K562 (cell line): Measurements from ENCODE around the gene OSTF1. TPM values are rescaled to one million over a fixed set of nuclear protein-coding genes. Genes with fewer than 3 reads are reported as not detected.
A peak's percentile ranks its signal among the peaks of the same experiment; 100 is the strongest.

Experiments
- ATAC-seq: fragments of 200-7000 bp; cut with Tn5 transposase; 3 replicates; pipeline ENCODE4 v1.9.1; 2020; ENCODE audit warnings: moderate library complexity
- BruUV-seq: library from RNA; stranded (reverse); fragments of 400-500 nt; replicated peaks from 2 replicates; lab custom pipeline; 2021; lab: Mats Ljungman, UMichigan
- CTCF ChIA-PET: fragments of 300-600 bp; formaldehyde crosslinking; extraction: SDS; loops from one replicate; lab custom pipeline; 2021; ENCODE audit warnings: low intra/inter-chr PET ratio; lab: Yijun Ruan, JAX
- POLR2A ChIA-PET: fragments of 300-600, 350-650 bp; sonication (Branson Sonifier 250); formaldehyde crosslinking; extraction: SDS; loops from one replicate; lab custom pipeline; 2021; ENCODE audit warnings: antibody characterized with exemption, inconsistent platforms; lab: Yijun Ruan, JAX
- DNase-seq, 4 experiments: peaks; one replicate each; pipeline versions ENCODE4 v3.0.0 to v3.0.0-alpha.2; 2011 to 2018; ENCODE audit warnings: low spot score in 3 of 4, mixed read lengths in 3 of 4; ENCODE audit errors: extremely low read depth in 1 of 4
- FAIRE-seq: peaks from 2 replicates; lab custom pipeline; 2011; peaks lifted over from hg19 to GRCh38; lab: Jason Lieb, UNC
- H2AFZ ChIP-seq: 2 replicates; pipeline ENCODE4 v1.6.0; 2011; ENCODE audit warnings: low read depth, low read length, control low read depth, inconsistent platforms
- H3K27ac ChIP-seq: fragments of 200-600 bp; 3 replicates; pipeline ENCODE4 v1.8.0; 2011; ENCODE audit warnings: low read depth, mild to moderate bottlenecking, control low read depth, inconsistent platforms, low read length, moderate library complexity, mixed read lengths; ENCODE audit errors: extremely low read depth
- H3K27me3 ChIP-seq, 2 experiments: fragments of 300-600 bp in 1 of 2; 2 replicates in 1 of 2; 3 replicates in 1 of 2; pipeline versions ENCODE4 v1.6.0 to v1.8.0; 2011; ENCODE audit warnings: inconsistent platforms in 2 of 2, low read length in 2 of 2, mild to moderate bottlenecking in 1 of 2, mixed read lengths in 1 of 2, moderate library complexity in 1 of 2; ENCODE audit not compliant: control insufficient read depth in 2 of 2, insufficient read depth in 2 of 2
- H3K36me3 ChIP-seq: fragments of 300-600 bp; 3 replicates; pipeline ENCODE4 v1.8.0; 2011; ENCODE audit warnings: mild to moderate bottlenecking, low read length, inconsistent platforms; ENCODE audit not compliant: control insufficient read depth, insufficient read depth
- H3K4me1 ChIP-seq, 2 experiments: fragments of 200-600 bp in 1 of 2; replicated peaks in 1 of 2; 2 replicates in 1 of 2; 3 replicates in 1 of 2; pipeline versions ENCODE4 v1.5.1 to v1.8.0; 2011; ENCODE audit warnings: inconsistent platforms in 2 of 2, low read length in 2 of 2, mild to moderate bottlenecking in 1 of 2, mixed read lengths in 1 of 2, moderate library complexity in 1 of 2; ENCODE audit not compliant: control insufficient read depth in 2 of 2, insufficient read depth in 2 of 2
- H3K4me2 ChIP-seq: 2 replicates; pipeline ENCODE4 v1.6.1; 2011; ENCODE audit warnings: low read length, control low read depth, inconsistent platforms, mixed read lengths; ENCODE audit not compliant: insufficient read depth
- H3K4me3 ChIP-seq: fragments of 200-600 bp; sonication (generic), shearing (Covaris generic); 2 replicates; pipeline ENCODE4 v1.5.1; 2016; ENCODE audit warnings: control low read depth, inconsistent platforms
- H3K79me2 ChIP-seq: fragments of 200-600 bp; 3 replicates; pipeline ENCODE4 v1.8.0; 2011; ENCODE audit warnings: low read length, inconsistent platforms; ENCODE audit not compliant: control insufficient read depth, insufficient read depth
- H3K9ac ChIP-seq, 2 experiments: 2 replicates each; pipeline versions ENCODE4 v1.6.0 to v1.6.1; 2011; ENCODE audit warnings: low read depth in 2 of 2, low read length in 2 of 2, control low read depth in 1 of 2, inconsistent platforms in 1 of 2, mild to moderate bottlenecking in 1 of 2, mixed read lengths in 1 of 2; ENCODE audit not compliant: insufficient read depth in 1 of 2
- H3K9me1 ChIP-seq: one replicate; pipeline ENCODE4 v1.6.0; 2011; ENCODE audit warnings: inconsistent platforms, mild to moderate bottlenecking, low read length, moderate library complexity; ENCODE audit not compliant: control insufficient read depth, insufficient read depth
- H3K9me3 ChIP-seq: replicated peaks from 2 replicates; pipeline ENCODE4 v1.5.1; 2011; ENCODE audit warnings: low read depth, low read length, inconsistent platforms; ENCODE audit not compliant: control insufficient read depth, insufficient read depth
- H4K20me1 ChIP-seq: replicated peaks from 2 replicates; pipeline ENCODE4 v1.6.1; 2011; ENCODE audit warnings: low read length, inconsistent platforms, mixed read lengths; ENCODE audit not compliant: control insufficient read depth, insufficient read depth
- ATF1 ChIP-seq, 2 experiments: fragments of 450-650 bp in 1 of 2; IDR thresholded peaks; 2 replicates each; pipeline ENCODE4 v1.6.1; 2016; ENCODE audit warnings: missing compliant biosample characterization in 1 of 2, missing genetic modification characterization in 1 of 2
- BCOR ChIP-seq: fragments of 450-650 bp; IDR thresholded peaks from 2 replicates; pipeline ENCODE4 v1.6.1; 2016
- DPF2 ChIP-seq: fragments of 450-650 bp; IDR thresholded peaks from 2 replicates; pipeline ENCODE4 v1.6.1; 2016
- GATA2 ChIP-seq: sonication (generic); formaldehyde crosslinking; IDR thresholded peaks from 2 replicates; pipeline ENCODE4 v1.4.0; 2020; ENCODE audit warnings: mild to moderate bottlenecking, missing genetic modification reagents
- KDM4B ChIP-seq, 2 experiments: fragments of 450-650 bp in 1 of 2; sonication (generic) in 1 of 2; IDR thresholded peaks; 2 replicates each; pipeline ENCODE4 v1.6.1; 2016 to 2017; ENCODE audit warnings: borderline replicate concordance in 2 of 2, antibody characterized with exemption in 1 of 2, low read depth in 1 of 2, mild to moderate bottlenecking in 1 of 2
- KLF16 ChIP-seq: IDR thresholded peaks from 2 replicates; pipeline ENCODE4 v1.6.1; 2016; ENCODE audit warnings: antibody characterized with exemption
- MECOM ChIP-seq: fragments of 250-450 bp; sonication (Bioruptor Pico); IDR thresholded peaks from 2 replicates; pipeline ENCODE4 v1.8.0; 2022; ENCODE audit warnings: inconsistent platforms
- NCOR1 ChIP-seq: fragments of 450-650 bp; IDR thresholded peaks from 2 replicates; pipeline ENCODE4 v1.6.1; 2016; ENCODE audit warnings: mild to moderate bottlenecking, moderate library complexity
- PHB ChIP-seq: fragments of 250-450 bp; sonication (Bioruptor Pico); IDR thresholded peaks from 2 replicates; pipeline ENCODE4 v1.5.0; 2021
- PRPF4 ChIP-seq: fragments of 200-400 bp; formaldehyde crosslinking; IDR thresholded peaks from one replicate; pipeline ENCODE4 v1.6.1; 2017; ENCODE audit warnings: low read length, low read depth, mild to moderate bottlenecking; ENCODE audit not compliant: insufficient read depth, poor library complexity, severe bottlenecking
- SMARCE1 ChIP-seq: fragments of 450-650 bp; IDR thresholded peaks from 2 replicates; pipeline ENCODE4 v1.7.1; 2016; ENCODE audit warnings: mild to moderate bottlenecking
- SRF ChIP-seq, 2 experiments: fragments of 250-450, 450-650 bp in 1 of 2; sonication (Bioruptor Pico) in 1 of 2; sonication (generic) in 1 of 2; formaldehyde crosslinking; IDR thresholded peaks; 2 replicates each; pipeline versions ENCODE4 v1.5.0 to v1.5.1; 2020 to 2022; ENCODE audit warnings: mild to moderate bottlenecking in 1 of 2, missing genetic modification reagents in 1 of 2
- XRCC3 ChIP-seq: fragments of 450-650 bp; IDR thresholded peaks from 2 replicates; pipeline ENCODE4 v1.6.1; 2017; ENCODE audit warnings: mild to moderate bottlenecking, moderate library complexity
- ZNF175 ChIP-seq: fragments of 200-800 bp; sonication (Bioruptor generic); IDR thresholded peaks from 2 replicates; pipeline ENCODE4 v1.6.1; 2016; ENCODE audit warnings: low read depth, mild to moderate bottlenecking, missing genetic modification characterization, missing compliant biosample characterization
- ZNF212 ChIP-seq: fragments of 450-650 bp; formaldehyde crosslinking; IDR thresholded peaks from 2 replicates; pipeline ENCODE4 v1.4.0; 2020; ENCODE audit warnings: mild to moderate bottlenecking
- ZNF76 ChIP-seq: fragments of 250-450 bp; sonication (Bioruptor Pico); IDR thresholded peaks from 2 replicates; pipeline ENCODE4 v1.4.0; 2020; ENCODE audit warnings: mild to moderate bottlenecking, moderate library complexity, borderline replicate concordance
- WGBS: fragments of 100-300 bp; shearing (Covaris generic); methylation state at CpG from one replicate; pipeline ENCODE4 v1.1.6; 2016; ENCODE audit warnings: low coverage, mixed read lengths; ENCODE audit not compliant: insufficient coverage; ENCODE audit errors: missing lambda C conversion rate; 5-methylcytosine and 5-hydroxymethylcytosine counted together
- in situ Hi-C: fragments of 300-500 bp; cut with MboI; formaldehyde crosslinking; loops from 4 replicates; pipeline ENCODE4 v1.15.0; 2018; ENCODE audit warnings: inconsistent platforms, mixed read lengths
- intact Hi-C: fragments of 100-400 bp; cut with micrococcal nuclease; formaldehyde crosslinking; loops from 2 replicates; pipeline ENCODE4 v1.14.2; 2022
- polyA plus RNA-seq, 8 experiments: library from polyadenylated mRNA; depleted of rRNA in 4 of 8; stranded (reverse) in 5 of 8; unstranded in 3 of 8; fragments of >200 nt; fragmentation: Nextera tagmentation in 2 of 8; fragmentation: Illumina TruSeq in 1 of 8; extraction: Ambion mirVana in 2 of 8; extraction: Trizol in 1 of 8; gene quantifications; 2 replicates each; pipeline versions ENCODE4 v1.2.1 to v1.2.3, GENCODE V29; 2011 to 2014; ENCODE audit warnings: inconsistent platforms in 1 of 8, missing spikeins in 1 of 8
- total RNA-seq, 7 experiments: library from RNA; depleted of rRNA in 6 of 7; stranded (reverse); fragments of >200 nt in 6 of 7; fragmentation: Illumina TruSeq in 2 of 7; extraction: Trizol in 2 of 7; gene quantifications; 2 replicates each; pipeline versions ENCODE4 v1.2.1 to v1.2.3, GENCODE V29; 2011 to 2021; ENCODE audit warnings: low replicate concordance in 1 of 7
- TF ChIP-seq, protein P1 (sequence below): sonication (generic); formaldehyde crosslinking; IDR thresholded peaks from 2 replicates; pipeline ENCODE4 v1.8.1; 2022; ENCODE audit warnings: missing genetic modification reagents
- TF ChIP-seq, protein P2 (sequence below): fragments of 450-650 bp; IDR thresholded peaks from 2 replicates; pipeline ENCODE4 v1.6.1; 2017; ENCODE audit warnings: antibody characterized with exemption
- TF ChIP-seq, protein P3 (sequence below): sonication (generic); formaldehyde crosslinking; IDR thresholded peaks from 2 replicates; pipeline ENCODE4 v1.9.0; 2022; ENCODE audit warnings: mild to moderate bottlenecking, missing genetic modification reagents
- TF ChIP-seq, protein P4 (sequence below): sonication (generic); formaldehyde crosslinking; IDR thresholded peaks from 2 replicates; pipeline ENCODE4 v1.8.0; 2022; ENCODE audit warnings: mild to moderate bottlenecking, missing genetic modification reagents

OSTF1 gene
- total and polyA plus RNA-seq, 9 of the 15 experiments (the other 6 are each of a cell fraction or from before 2014, with no cell fraction given) = 15.0 to 37.3 (median 23.0) TPM

DNA sequence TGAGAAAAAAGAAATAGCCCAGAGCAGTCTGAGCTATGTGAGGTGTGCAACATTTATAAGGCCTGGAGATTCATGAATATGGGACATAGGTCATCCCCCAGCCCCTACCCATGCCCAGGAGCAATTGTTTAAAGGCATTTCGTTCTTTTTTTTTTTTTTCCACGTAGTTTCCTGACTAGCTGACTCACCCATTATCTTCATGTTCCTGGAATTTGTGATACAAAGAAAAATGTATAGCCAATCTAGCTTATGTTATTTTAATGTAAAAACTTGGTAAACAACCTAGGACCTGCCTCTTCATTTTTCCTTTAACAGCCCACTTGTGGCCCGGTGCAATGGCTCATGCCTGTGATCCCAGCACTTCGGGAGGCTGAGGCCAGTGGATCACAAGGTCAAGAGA is 81.3 kb downstream of the OSTF1 start:
- H3K27ac ChIP-seq = peak overlapping the region; percentile 67; the same call in 2 of the 3 replicates
- ChIA-PET CTCF (no interaction called here), POLR2A (no interaction called here)
- peak overlapping the region; percentile 82 for H2AFZ ChIP-seq
- no TSS peak for BruUV-seq
- FAIRE-seq = no peak
- 0 out of 2 replicates have a peak overlapping the region, but pooled peaks have one; percentile 1 for H3K4me2 ChIP-seq
- no peaks in the 10 kb centered on the region for H3K9me1 ChIP-seq
- peaks cover 0 to 12% of the 10 kb centered on the region in 2 experiments; a peak in 4 of 5 replicates for H3K4me1 ChIP-seq
- DNase-seq = peak in 2 of 4 experiments; percentile 9 to 10
- H3K9me3 ChIP-seq = no peaks in the 10 kb centered on the region
- intact Hi-C loops (no loop called here), in situ Hi-C loops (no loop called here)
- H3K79me2 ChIP-seq = no peaks in the 10 kb centered on the region
- H3K4me3 ChIP-seq = no peak overlapping the region
- 0% methylated on average over 2 of the region's 4 CpGs for WGBS
- H3K36me3 ChIP-seq = no peaks in the 10 kb centered on the region; the same call in 2 of the 3 replicates
- no peaks in the 10 kb centered on the region for H3K27me3 ChIP-seq
- H4K20me1 ChIP-seq = no peaks in the 10 kb centered on the region
- peak; percentile 68 for ATAC-seq
- no peak overlapping the region for H3K9ac ChIP-seq
- TF ChIP-seq DPF2 (peak; percentile 56; the same call in 1 of the 2 replicates), ZNF76 (CRISPR knock-in tag) (no peak), ZNF175 (CRISPR knock-in tag) (no peak), XRCC3 (no peak), PHB (no peak), PRPF4 (no peak), SMARCE1 (no peak; the same call in 1 of the 2 replicates), ZNF212 (no peak), KDM4B (IDR thresholded peaks at IDR 0.05; ENCODE audit: borderline replicate concordance in 2 of 2, low read depth in 1 of 2) (no peak), BCOR (no peak), MECOM (CRISPR knock-in tag) (no peak), SRF (CRISPR knock-in tag; IDR thresholded peaks at IDR 0.05) (no peak), ATF1 (CRISPR knock-in tag; IDR thresholded peaks at IDR 0.05) (no peak), ATF1 (tag; IDR thresholded peaks at IDR 0.05) (0 out of 2 replicates have a peak, but pooled peaks have one; percentile 11), GATA2 (CRISPR knock-in tag) (no peak), KLF16 (no peak), NCOR1 (no peak)
- TF ChIP-seq, protein P1, sequence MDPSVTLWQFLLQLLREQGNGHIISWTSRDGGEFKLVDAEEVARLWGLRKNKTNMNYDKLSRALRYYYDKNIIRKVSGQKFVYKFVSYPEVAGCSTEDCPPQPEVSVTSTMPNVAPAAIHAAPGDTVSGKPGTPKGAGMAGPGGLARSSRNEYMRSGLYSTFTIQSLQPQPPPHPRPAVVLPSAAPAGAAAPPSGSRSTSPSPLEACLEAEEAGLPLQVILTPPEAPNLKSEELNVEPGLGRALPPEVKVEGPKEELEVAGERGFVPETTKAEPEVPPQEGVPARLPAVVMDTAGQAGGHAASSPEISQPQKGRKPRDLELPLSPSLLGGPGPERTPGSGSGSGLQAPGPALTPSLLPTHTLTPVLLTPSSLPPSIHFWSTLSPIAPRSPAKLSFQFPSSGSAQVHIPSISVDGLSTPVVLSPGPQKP (CRISPR knock-in tag) = no peak
- TF ChIP-seq, protein P2, sequence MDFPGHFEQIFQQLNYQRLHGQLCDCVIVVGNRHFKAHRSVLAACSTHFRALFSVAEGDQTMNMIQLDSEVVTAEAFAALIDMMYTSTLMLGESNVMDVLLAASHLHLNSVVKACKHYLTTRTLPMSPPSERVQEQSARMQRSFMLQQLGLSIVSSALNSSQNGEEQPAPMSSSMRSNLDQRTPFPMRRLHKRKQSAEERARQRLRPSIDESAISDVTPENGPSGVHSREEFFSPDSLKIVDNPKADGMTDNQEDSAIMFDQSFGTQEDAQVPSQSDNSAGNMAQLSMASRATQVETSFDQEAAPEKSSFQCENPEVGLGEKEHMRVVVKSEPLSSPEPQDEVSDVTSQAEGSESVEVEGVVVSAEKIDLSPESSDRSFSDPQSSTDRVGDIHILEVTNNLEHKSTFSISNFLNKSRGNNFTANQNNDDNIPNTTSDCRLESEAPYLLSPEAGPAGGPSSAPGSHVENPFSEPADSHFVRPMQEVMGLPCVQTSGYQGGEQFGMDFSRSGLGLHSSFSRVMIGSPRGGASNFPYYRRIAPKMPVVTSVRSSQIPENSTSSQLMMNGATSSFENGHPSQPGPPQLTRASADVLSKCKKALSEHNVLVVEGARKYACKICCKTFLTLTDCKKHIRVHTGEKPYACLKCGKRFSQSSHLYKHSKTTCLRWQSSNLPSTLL = no peak
- TF ChIP-seq, protein P3, sequence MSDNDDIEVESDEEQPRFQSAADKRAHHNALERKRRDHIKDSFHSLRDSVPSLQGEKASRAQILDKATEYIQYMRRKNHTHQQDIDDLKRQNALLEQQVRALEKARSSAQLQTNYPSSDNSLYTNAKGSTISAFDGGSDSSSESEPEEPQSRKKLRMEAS (CRISPR knock-in tag) = no peak
- TF ChIP-seq, protein P4, sequence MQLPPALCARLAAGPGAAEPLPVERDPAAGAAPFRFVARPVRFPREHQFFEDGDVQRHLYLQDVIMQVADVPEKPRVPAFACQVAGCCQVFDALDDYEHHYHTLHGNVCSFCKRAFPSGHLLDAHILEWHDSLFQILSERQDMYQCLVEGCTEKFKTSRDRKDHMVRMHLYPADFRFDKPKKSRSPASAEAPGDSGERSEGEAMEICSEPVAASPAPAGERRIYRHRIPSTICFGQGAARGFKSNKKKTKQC (CRISPR knock-in tag) = no peak
